GM19455 (cell line): ENCODE results near the gene DNAJC5.
A peak's percentile ranks its signal among the peaks of the same experiment; 100 is the strongest.
"Not testable (repeated sequence)": the region's sequence is repeated elsewhere in the genome, so short reads cannot be mapped to it uniquely, and the experiment has no call there.

ENCODE experiments used
- ATAC-seq: cut with Tn5 transposase; IDR thresholded peaks from one replicate; pipeline ENCODE4 v1.9.1; 2021; ENCODE audit not compliant: unreplicated experiment

Gene DNAJC5

GRCh38 chr20:63861365-63861934 lies 33.5 kb upstream of the DNAJC5 start, which contains the start of gene ABHD16B:
TSS of gene ABHD16B (plus strand) at chr20:63861498. CDS start at chr20:63861541, 43 bp downstream.
- ATAC-seq, result no peak

GRCh38 chr20:63861981-63862901 lies 32.7 kb upstream of the DNAJC5 start:
- ATAC-seq, result no peak

GRCh38 chr20:63863021-63863797 lies 31.7 kb upstream of the DNAJC5 start:
- ATAC-seq, result no peak

GRCh38 chr20:63863798-63864544 lies 31.0 kb upstream of the DNAJC5 start:
- peak; percentile 52 for ATAC-seq

- no peak for ATAC-seq
Observed at GRCh38 chr20:63864545-63864977, 30.4 kb upstream of the DNAJC5 start.

- ATAC-seq, result peak; percentile 64
Observed at GRCh38 chr20:63864978-63865640, 29.8 kb upstream of the DNAJC5 start, which contains the start of gene TPD52L2. TSS of gene TPD52L2 (plus strand) at chr20:63865270. CDS start at chr20:63865366, 96 bp downstream.

GRCh38 chr20:63867042-63867441 lies 27.9 kb upstream of the DNAJC5 start:
- ATAC-seq, result not testable (repeated sequence)

GRCh38 chr20:63868264-63868663 lies 26.7 kb upstream of the DNAJC5 start:
- ATAC-seq, result no peak

- no peak for ATAC-seq
Observed at GRCh38 chr20:63873477-63873971, 21.4 kb upstream of the DNAJC5 start.

- ATAC-seq, result not testable (repeated sequence)
Observed at GRCh38 chr20:63874241-63874640, 20.7 kb upstream of the DNAJC5 start.

GRCh38 chr20:63876489-63877036 lies 18.4 kb upstream of the DNAJC5 start:
- no peak for ATAC-seq

- ATAC-seq, result no peak
Observed at GRCh38 chr20:63877755-63878470, 17.0 kb upstream of the DNAJC5 start.

- ATAC-seq, result no peak
Observed at GRCh38 chr20:63878899-63879663, 15.8 kb upstream of the DNAJC5 start.

GRCh38 chr20:63880901-63881300 lies 14.0 kb upstream of the DNAJC5 start:
- ATAC-seq, result not testable (repeated sequence)

- no peak for ATAC-seq
Observed at GRCh38 chr20:63881451-63882226, 13.3 kb upstream of the DNAJC5 start.

- ATAC-seq, result no peak
Observed at GRCh38 chr20:63882257-63883200, 12.4 kb upstream of the DNAJC5 start.
